WTC11 (cell line): Measurements from ENCODE around the gene BRME1.

ENCODE experiments used
- ELF4 ChIP-seq: sonication (generic); formaldehyde crosslinking; IDR thresholded peaks from 2 replicates; pipeline ENCODE4 v1.8.1; 2022; ENCODE audit warnings: low read depth, mild to moderate bottlenecking, moderate library complexity, missing genetic modification reagents
- GRHL2 ChIP-seq: fragments of 250-450 bp; sonication (Bioruptor Pico); IDR thresholded peaks from 2 replicates; pipeline ENCODE4 v1.8.0; 2022; ENCODE audit warnings: mild to moderate bottlenecking, moderate library complexity; ENCODE audit not compliant: insufficient replicate concordance, severe bottlenecking
- IRF2 ChIP-seq: sonication (generic); formaldehyde crosslinking; IDR thresholded peaks from 2 replicates; pipeline ENCODE4 v1.8.0; 2022; ENCODE audit warnings: low read depth, missing genetic modification reagents, borderline replicate concordance
- JUN ChIP-seq: sonication (generic); formaldehyde crosslinking; IDR thresholded peaks from 2 replicates; pipeline ENCODE4 v1.8.0; 2023; ENCODE audit warnings: mild to moderate bottlenecking, missing genetic modification reagents
- NFYB ChIP-seq: sonication (generic); formaldehyde crosslinking; conservative IDR thresholded peaks from 2 replicates; pipeline ENCODE4 v1.8.0; 2022; ENCODE audit warnings: low read depth, missing genetic modification reagents
- NR3C1 ChIP-seq: sonication (generic); formaldehyde crosslinking; conservative IDR thresholded peaks from 2 replicates; pipeline ENCODE4 v1.8.1; 2023; ENCODE audit warnings: low read depth, mild to moderate bottlenecking, missing genetic modification reagents
- TEAD4 ChIP-seq: sonication (generic); formaldehyde crosslinking; IDR thresholded peaks from 2 replicates; pipeline ENCODE4 v1.8.0; 2022; ENCODE audit warnings: mild to moderate bottlenecking, missing genetic modification reagents
- TP53 ChIP-seq: sonication (generic); formaldehyde crosslinking; IDR thresholded peaks from 2 replicates; pipeline ENCODE4 v1.8.1; 2023; ENCODE audit warnings: mild to moderate bottlenecking, missing genetic modification reagents
- ZNF263 ChIP-seq: sonication (generic); formaldehyde crosslinking; IDR thresholded peaks from 2 replicates; pipeline ENCODE4 v1.8.1; 2022; ENCODE audit warnings: low read depth, mild to moderate bottlenecking, moderate library complexity, missing genetic modification reagents
- ZNF396 ChIP-seq: fragments of 250-450 bp; sonication (Bioruptor Pico); IDR thresholded peaks from 2 replicates; pipeline ENCODE4 v1.8.0; 2021; ENCODE audit warnings: mild to moderate bottlenecking, moderate library complexity, borderline replicate concordance
- TF ChIP-seq, protein P1 (sequence below): fragments of 200-600 bp; IDR thresholded peaks from 2 replicates; pipeline ENCODE4 v1.8.0; 2022; ENCODE audit warnings: antibody characterized with exemption
- TF ChIP-seq, protein P2 (sequence below): sonication (generic); formaldehyde crosslinking; IDR thresholded peaks from 2 replicates; pipeline ENCODE4 v1.8.1; 2022; ENCODE audit warnings: missing genetic modification reagents, borderline replicate concordance
- TF ChIP-seq, protein P3 (sequence below): sonication (generic); formaldehyde crosslinking; IDR thresholded peaks from 2 replicates; pipeline ENCODE4 v1.8.0; 2022; ENCODE audit warnings: mild to moderate bottlenecking, missing genetic modification reagents
- TF ChIP-seq, protein P4 (sequence below): sonication (generic); formaldehyde crosslinking; IDR thresholded peaks from 2 replicates; pipeline ENCODE4 v1.8.1; 2023; ENCODE audit warnings: mild to moderate bottlenecking, missing genetic modification reagents, moderate library complexity

DNA sequence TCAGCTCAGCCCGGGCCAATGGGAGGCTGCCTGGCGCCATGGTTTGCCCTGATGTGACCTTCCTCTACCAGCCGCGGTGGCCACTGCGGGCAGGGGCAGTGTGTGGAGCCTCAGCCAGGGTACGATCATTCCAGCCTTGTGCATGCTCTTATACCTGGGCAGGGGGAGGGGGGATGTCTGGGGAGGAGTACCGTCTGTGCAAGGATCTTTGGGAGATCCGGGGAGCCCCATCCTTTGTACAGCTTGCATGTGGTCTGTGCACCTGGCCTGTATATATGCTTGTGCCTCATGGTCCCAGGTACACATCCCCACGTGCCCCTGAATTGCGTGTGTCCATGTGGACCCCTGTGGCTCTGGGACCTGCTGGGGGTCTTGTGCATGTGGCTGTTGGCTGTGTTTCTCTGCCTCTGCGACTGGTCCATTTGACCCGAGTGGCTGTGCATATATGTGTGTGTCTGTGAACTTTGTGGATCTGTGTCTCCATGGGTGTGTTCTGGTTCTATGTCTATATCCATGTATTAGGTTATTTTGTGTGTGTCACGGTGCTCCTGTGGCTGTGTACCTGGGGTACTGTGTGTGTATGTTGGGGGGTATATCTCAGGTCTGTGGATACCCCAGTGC, 41.8 kb downstream of the BRME1 start:
- TF ChIP-seq NFYB (CRISPR knock-in tag) (no peak), NR3C1 (no peak), GRHL2 (CRISPR knock-in tag) (no peak), JUN (CRISPR knock-in tag) (no peak), ELF4 (CRISPR knock-in tag) (no peak), ZNF396 (CRISPR knock-in tag) (no peak), TEAD4 (CRISPR knock-in tag) (no peak), TP53 (CRISPR knock-in tag) (no peak), ZNF263 (no peak), IRF2 (no peak)
- TF ChIP-seq, protein P1, sequence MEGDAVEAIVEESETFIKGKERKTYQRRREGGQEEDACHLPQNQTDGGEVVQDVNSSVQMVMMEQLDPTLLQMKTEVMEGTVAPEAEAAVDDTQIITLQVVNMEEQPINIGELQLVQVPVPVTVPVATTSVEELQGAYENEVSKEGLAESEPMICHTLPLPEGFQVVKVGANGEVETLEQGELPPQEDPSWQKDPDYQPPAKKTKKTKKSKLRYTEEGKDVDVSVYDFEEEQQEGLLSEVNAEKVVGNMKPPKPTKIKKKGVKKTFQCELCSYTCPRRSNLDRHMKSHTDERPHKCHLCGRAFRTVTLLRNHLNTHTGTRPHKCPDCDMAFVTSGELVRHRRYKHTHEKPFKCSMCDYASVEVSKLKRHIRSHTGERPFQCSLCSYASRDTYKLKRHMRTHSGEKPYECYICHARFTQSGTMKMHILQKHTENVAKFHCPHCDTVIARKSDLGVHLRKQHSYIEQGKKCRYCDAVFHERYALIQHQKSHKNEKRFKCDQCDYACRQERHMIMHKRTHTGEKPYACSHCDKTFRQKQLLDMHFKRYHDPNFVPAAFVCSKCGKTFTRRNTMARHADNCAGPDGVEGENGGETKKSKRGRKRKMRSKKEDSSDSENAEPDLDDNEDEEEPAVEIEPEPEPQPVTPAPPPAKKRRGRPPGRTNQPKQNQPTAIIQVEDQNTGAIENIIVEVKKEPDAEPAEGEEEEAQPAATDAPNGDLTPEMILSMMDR, result no peak
- TF ChIP-seq, protein P2, sequence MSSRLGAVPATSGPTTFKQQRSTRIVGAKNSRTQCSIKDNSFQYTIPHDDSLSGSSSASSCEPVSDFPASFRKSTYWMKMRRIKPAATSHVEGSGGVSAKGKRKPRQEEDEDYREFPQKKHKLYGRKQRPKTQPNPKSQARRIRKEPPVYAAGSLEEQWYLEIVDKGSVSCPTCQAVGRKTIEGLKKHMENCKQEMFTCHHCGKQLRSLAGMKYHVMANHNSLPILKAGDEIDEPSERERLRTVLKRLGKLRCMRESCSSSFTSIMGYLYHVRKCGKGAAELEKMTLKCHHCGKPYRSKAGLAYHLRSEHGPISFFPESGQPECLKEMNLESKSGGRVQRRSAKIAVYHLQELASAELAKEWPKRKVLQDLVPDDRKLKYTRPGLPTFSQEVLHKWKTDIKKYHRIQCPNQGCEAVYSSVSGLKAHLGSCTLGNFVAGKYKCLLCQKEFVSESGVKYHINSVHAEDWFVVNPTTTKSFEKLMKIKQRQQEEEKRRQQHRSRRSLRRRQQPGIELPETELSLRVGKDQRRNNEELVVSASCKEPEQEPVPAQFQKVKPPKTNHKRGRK (CRISPR knock-in tag), result no peak
- TF ChIP-seq, protein P3, sequence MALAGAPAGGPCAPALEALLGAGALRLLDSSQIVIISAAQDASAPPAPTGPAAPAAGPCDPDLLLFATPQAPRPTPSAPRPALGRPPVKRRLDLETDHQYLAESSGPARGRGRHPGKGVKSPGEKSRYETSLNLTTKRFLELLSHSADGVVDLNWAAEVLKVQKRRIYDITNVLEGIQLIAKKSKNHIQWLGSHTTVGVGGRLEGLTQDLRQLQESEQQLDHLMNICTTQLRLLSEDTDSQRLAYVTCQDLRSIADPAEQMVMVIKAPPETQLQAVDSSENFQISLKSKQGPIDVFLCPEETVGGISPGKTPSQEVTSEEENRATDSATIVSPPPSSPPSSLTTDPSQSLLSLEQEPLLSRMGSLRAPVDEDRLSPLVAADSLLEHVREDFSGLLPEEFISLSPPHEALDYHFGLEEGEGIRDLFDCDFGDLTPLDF (CRISPR knock-in tag), result no peak
- TF ChIP-seq, protein P4, sequence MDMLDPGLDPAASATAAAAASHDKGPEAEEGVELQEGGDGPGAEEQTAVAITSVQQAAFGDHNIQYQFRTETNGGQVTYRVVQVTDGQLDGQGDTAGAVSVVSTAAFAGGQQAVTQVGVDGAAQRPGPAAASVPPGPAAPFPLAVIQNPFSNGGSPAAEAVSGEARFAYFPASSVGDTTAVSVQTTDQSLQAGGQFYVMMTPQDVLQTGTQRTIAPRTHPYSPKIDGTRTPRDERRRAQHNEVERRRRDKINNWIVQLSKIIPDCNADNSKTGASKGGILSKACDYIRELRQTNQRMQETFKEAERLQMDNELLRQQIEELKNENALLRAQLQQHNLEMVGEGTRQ (CRISPR knock-in tag), result no peak
